Stimulated activated CD4-positive, alpha-beta T cell treated with anti-CD3 and anti-CD28 coated beads, TNF-alpha, amount 100 ng/mL, for 24 hours (primary cell): ENCODE measurements around the gene NCAPH2.
"Not testable (repeated sequence)": the region's sequence is repeated elsewhere in the genome, so short reads cannot be mapped to it uniquely, and the experiment has no call there.

ENCODE experiments used
- DNase-seq, 3 experiments: peaks; one replicate each; pipeline ENCODE4 v3.0.0-alpha.2; 2020; ENCODE audit warnings: low read depth in 3 of 3

The NCAPH2 gene

GRCh38 chr22:50529897-50530579 is 22.0 kb downstream of the NCAPH2 start, which contains the start of gene TYMP:
TSS of gene TYMP (minus strand) at chr22:50530012. CDS start at chr22:50529709, 303 bp downstream.
- DNase-seq, result peak in 2 of 3 experiments; percentile 40 to 71

GRCh38 chr22:50530580-50530876 is 22.5 kb downstream of the NCAPH2 start:
- no peak for DNase-seq

GRCh38 chr22:50530877-50531545 is 23.0 kb downstream of the NCAPH2 start:
- DNase-seq, result peak; percentile 66 to 83 (median 67)

GRCh38 chr22:50531546-50531961 is 23.5 kb downstream of the NCAPH2 start:
- DNase-seq, result peak in 2 of 3 experiments; percentile 51 to 72

GRCh38 chr22:50531962-50532674 is 24.1 kb downstream of the NCAPH2 start:
- no peak for DNase-seq

- no peak for DNase-seq
These were observed 25.1 kb downstream of the NCAPH2 start for GRCh38 chr22:50532824-50533796.

- not testable (repeated sequence) for DNase-seq
These were observed 26.1 kb downstream of the NCAPH2 start for GRCh38 chr22:50533856-50534711.

GRCh38 chr22:50535113-50535512 is 27.1 kb downstream of the NCAPH2 start:
- no peak for DNase-seq

GRCh38 chr22:50536226-50536625 is 28.2 kb downstream of the NCAPH2 start:
- DNase-seq, result no peak

- no peak for DNase-seq
These were observed 29.7 kb downstream of the NCAPH2 start for GRCh38 chr22:50537765-50538164.

GRCh38 chr22:50540381-50540780 is 32.4 kb downstream of the NCAPH2 start:
- DNase-seq, result no peak

GRCh38 chr22:50541667-50542026 is 33.6 kb downstream of the NCAPH2 start:
- DNase-seq, result not testable (repeated sequence)

- no peak for DNase-seq
These were observed 34.4 kb downstream of the NCAPH2 start for GRCh38 chr22:50542416-50542927.

- peak; percentile 66 to 83 (median 66) for DNase-seq
These were observed 36.2 kb downstream of the NCAPH2 start for GRCh38 chr22:50544078-50544745.

GRCh38 chr22:50544746-50545253 is 36.8 kb downstream of the NCAPH2 start:
- DNase-seq, result no peak

GRCh38 chr22:50545522-50546325 is 37.7 kb downstream of the NCAPH2 start, which contains the start of gene KLHDC7B:
TSS of gene KLHDC7B (plus strand) at chr22:50545899. CDS start at chr22:50546244, 345 bp downstream.
- DNase-seq, result no peak

- DNase-seq, result no peak
These were observed 38.6 kb downstream of the NCAPH2 start for GRCh38 chr22:50546326-50547262.
